Left lung (tissue), 10 donors: ENCODE data around the gene SPRED3. TPM values are rescaled to one million over a fixed set of nuclear protein-coding genes. Genes with fewer than 3 reads are reported as not detected.

Source experiments
- ATAC-seq: fragments of 200-7000 bp; cut with Tn5 transposase; one replicate; pipeline ENCODE4 v1.9.1; 2020; ENCODE audit warnings: moderate library complexity
- DNase-seq, 4 donors: peaks; one replicate each; pipeline ENCODE4 v3.0.0-alpha.2; 2013 to 2020
- H3K27ac ChIP-seq, 2 donors: fragments of 200-600 bp; sonication (generic) in 1 of 2; one replicate each; pipeline versions ENCODE4 v1.5.0 to v1.8.0; 2020 to 2021
- H3K27me3 ChIP-seq, 2 donors: fragments of 200-600 bp; sonication (generic) in 1 of 2; one replicate each; pipeline versions ENCODE4 v1.5.0 to v1.8.0; 2020 to 2021
- H3K36me3 ChIP-seq, 2 donors: fragments of 200-600 bp; sonication (generic) in 1 of 2; one replicate each; pipeline versions ENCODE4 v1.5.0 to v1.8.0; 2020 to 2021
- H3K4me1 ChIP-seq, 2 donors: fragments of 200-600 bp; one replicate each; pipeline ENCODE4 v1.8.0; 2021
- H3K4me3 ChIP-seq, 2 donors: fragments of 200-600 bp; sonication (generic) in 1 of 2; one replicate each; pipeline versions ENCODE4 v1.5.0 to v1.8.0; 2020 to 2021; ENCODE audit warnings: mild to moderate bottlenecking in 1 of 2
- H3K9me3 ChIP-seq, 2 donors: fragments of 200-600 bp; sonication (generic) in 1 of 2; one replicate each; pipeline versions ENCODE4 v1.5.0 to v1.8.0; 2020 to 2021
- CTCF ChIP-seq, 2 donors: fragments of 200-600 bp; sonication (generic) in 1 of 2; IDR thresholded peaks; one replicate each; pipeline versions ENCODE4 v1.5.0 to v1.8.0; 2021; ENCODE audit warnings: antibody characterized with exemption in 2 of 2
- intact Hi-C, 2 donors: fragments of 100-400 bp; cut with DNase I; formaldehyde crosslinking; loops; one replicate each; pipeline versions ENCODE4 v1.11.2 to v1.14.2; 2022
- polyA plus RNA-seq, 6 donors: library from polyadenylated mRNA; unstranded; fragments of 120-200 nt; gene quantifications; one replicate each; pipeline ENCODE4 v1.2.1, GENCODE V29; 2013; ENCODE audit not compliant: insufficient read length in 6 of 6
- total RNA-seq, 2 donors: library from RNA; stranded (reverse); fragmentation: NEBNext Ultra II Directional; extraction: Animal tissue kit (Norgen Biotek cat#: 25700); gene quantifications; one replicate each; pipeline ENCODE4 v1.2.1, GENCODE V29; 2021
- donor health status: DM: no; HTN: yes; CAD: no.
- donor health status: DM: no; HTN: no; CAD: no.

Gene SPRED3
- total and polyA plus RNA-seq, 8 donors: 0.27 to 1.9 (median 0.38) TPM

- no peak overlapping the region for H3K27ac ChIP-seq
- H3K9me3 ChIP-seq: no peaks in the 10 kb centered on the region
- H3K4me1 ChIP-seq: peaks cover 0 to 11% of the 10 kb centered on the region in 2 donors
- H3K4me3 ChIP-seq: no peak overlapping the region
- TF ChIP-seq CTCF (IDR thresholded peaks at IDR 0.05): no peak
- H3K27me3 ChIP-seq: peaks cover 11 to 55% of the 10 kb centered on the region in 2 donors
- no peak for ATAC-seq
- DNase-seq: no peak
- intact Hi-C loops: no loop called here
- H3K36me3 ChIP-seq: no peaks in the 10 kb centered on the region
Observed at GRCh38 chr19:38437917-38438316, 49.4 kb downstream of the SPRED3 start.

- ATAC-seq: no peak
Observed at GRCh38 chr19:38440592-38440991, 52.1 kb downstream of the SPRED3 start.

GRCh38 chr19:38441657-38442348, 53.3 kb downstream of the SPRED3 start:
- DNase-seq (no peak), ATAC-seq (peak; percentile 23)
- Histone ChIP-seq H3K36me3 (no peaks in the 10 kb centered on the region), H3K9me3 (no peaks in the 10 kb centered on the region), H3K4me3 (no peak overlapping the region), H3K27ac (no peak overlapping the region), H3K4me1 (no peaks in the 10 kb centered on the region), H3K27me3 (peaks cover 0 to 18% of the 10 kb centered on the region in 2 donors)
- intact Hi-C loops: no loop called here
- no peak for TF ChIP-seq CTCF (IDR thresholded peaks at IDR 0.05)

More at GRCh38 chr19:38440592-38440991, 52.1 kb downstream of the SPRED3 start:
- Histone ChIP-seq H3K27me3 (peaks cover 0 to 29% of the 10 kb centered on the region in 2 donors), H3K4me3 (no peak overlapping the region), H3K9me3 (no peaks in the 10 kb centered on the region), H3K36me3 (no peaks in the 10 kb centered on the region), H3K4me1 (no peaks in the 10 kb centered on the region), H3K27ac (no peak overlapping the region)
- intact Hi-C loops: no loop called here
- DNase-seq: no peak
- TF ChIP-seq CTCF (IDR thresholded peaks at IDR 0.05): no peak

GRCh38 chr19:38442736-38443135, 54.2 kb downstream of the SPRED3 start:
- no peak for TF ChIP-seq CTCF (IDR thresholded peaks at IDR 0.05)
- H3K36me3 ChIP-seq: no peaks in the 10 kb centered on the region
- H3K9me3 ChIP-seq: no peaks in the 10 kb centered on the region
- DNase-seq (no peak), ATAC-seq (no peak)
- peaks cover 0 to 10% of the 10 kb centered on the region in 2 donors for H3K27me3 ChIP-seq
- H3K27ac ChIP-seq: no peak overlapping the region
- intact Hi-C loops: no loop called here
- no peaks in the 10 kb centered on the region for H3K4me1 ChIP-seq
- H3K4me3 ChIP-seq: no peak overlapping the region

GRCh38 chr19:38443458-38443999, 55.0 kb downstream of the SPRED3 start:
- no peaks in the 10 kb centered on the region for H3K36me3 ChIP-seq
- peaks cover 0 to 10% of the 10 kb centered on the region in 2 donors for H3K27me3 ChIP-seq
- intact Hi-C loops: no loop called here
- no peak overlapping the region for H3K27ac ChIP-seq
- no peaks in the 10 kb centered on the region for H3K9me3 ChIP-seq
- ATAC-seq (no peak), DNase-seq (peak in 1 of 4 donors; percentile 74)
- no peak overlapping the region for H3K4me3 ChIP-seq
- no peaks in the 10 kb centered on the region for H3K4me1 ChIP-seq
- TF ChIP-seq CTCF (IDR thresholded peaks at IDR 0.05): no peak
